HepG2 (cell line): Measurements from ENCODE around the gene CCNB1. TPM values are rescaled to one million over a fixed set of nuclear protein-coding genes. Genes with fewer than 3 reads are reported as not detected.

Experiments
- ASH2L ChIP-seq: fragments of 300-600, 200-600 bp; sonication (generic); IDR thresholded peaks from 2 replicates; pipeline ENCODE4 v1.7.0; 2017; ENCODE audit warnings: low read depth, mild to moderate bottlenecking, moderate library complexity, mixed read lengths, low read length; ENCODE audit not compliant: insufficient read length
- BRF2 ChIP-seq: sonication (generic); formaldehyde crosslinking; IDR thresholded peaks from 2 replicates; pipeline ENCODE4 v1.8.1; 2022; ENCODE audit warnings: mild to moderate bottlenecking, missing genetic modification reagents
- ELF1 ChIP-seq: sonication (generic); formaldehyde crosslinking; IDR thresholded peaks from 2 replicates; pipeline ENCODE4 v1.4.0; 2020; ENCODE audit warnings: missing genetic modification reagents
- ESRRA ChIP-seq: sonication (generic); formaldehyde crosslinking; IDR thresholded peaks from 2 replicates; pipeline ENCODE4 v1.5.1; 2020; ENCODE audit warnings: mild to moderate bottlenecking, low read depth, missing genetic modification reagents
- FOXK2 ChIP-seq: fragments of 450-650 bp; IDR thresholded peaks from 2 replicates; pipeline ENCODE4 v1.6.1; 2016
- HOXD1 ChIP-seq: sonication (generic); formaldehyde crosslinking; IDR thresholded peaks from 2 replicates; pipeline ENCODE4 v1.5.0; 2020; ENCODE audit warnings: missing genetic modification reagents
- IRX3 ChIP-seq: sonication (generic); formaldehyde crosslinking; IDR thresholded peaks from 2 replicates; pipeline ENCODE4 v1.8.1; 2023; ENCODE audit warnings: mild to moderate bottlenecking, low read depth, missing genetic modification reagents, borderline replicate concordance
- RBFOX2 ChIP-seq: fragments of 200-400 bp; formaldehyde crosslinking; IDR thresholded peaks from 2 replicates; pipeline ENCODE4 v1.6.1; 2017; ENCODE audit warnings: low read depth, mild to moderate bottlenecking, low read length
- RBM39 ChIP-seq: fragments of 200-400 bp; formaldehyde crosslinking; IDR thresholded peaks from one replicate; pipeline ENCODE4 v1.6.1; 2018; ENCODE audit warnings: antibody characterized with exemption, mild to moderate bottlenecking, low read depth, low read length; ENCODE audit not compliant: poor library complexity, severe bottlenecking
- ZC3H4 ChIP-seq: sonication (generic); formaldehyde crosslinking; IDR thresholded peaks from 2 replicates; pipeline ENCODE4 v1.4.0; 2020; ENCODE audit warnings: missing genetic modification reagents, borderline replicate concordance
- ZHX1 ChIP-seq: sonication (generic); formaldehyde crosslinking; IDR thresholded peaks from 2 replicates; pipeline ENCODE4 v1.8.1; 2022; ENCODE audit warnings: low read depth, mild to moderate bottlenecking, missing genetic modification reagents
- ZNF160 ChIP-seq: sonication (generic); formaldehyde crosslinking; IDR thresholded peaks from 2 replicates; pipeline ENCODE4 v1.8.0; 2022; ENCODE audit warnings: mild to moderate bottlenecking, inconsistent platforms, missing genetic modification reagents
- ZNF567 ChIP-seq: sonication (generic); formaldehyde crosslinking; IDR thresholded peaks from 2 replicates; pipeline ENCODE4 v1.8.1; 2023; ENCODE audit warnings: mild to moderate bottlenecking, missing genetic modification reagents, borderline replicate concordance
- ZNF570 ChIP-seq: sonication (generic); formaldehyde crosslinking; IDR thresholded peaks from 2 replicates; pipeline ENCODE4 v1.4.0; 2020; ENCODE audit warnings: mild to moderate bottlenecking, missing genetic modification reagents, borderline replicate concordance
- ZNF577 ChIP-seq: sonication (generic); formaldehyde crosslinking; IDR thresholded peaks from 2 replicates; pipeline ENCODE4 v1.4.0; 2020; ENCODE audit warnings: mild to moderate bottlenecking, low read depth, missing genetic modification reagents, borderline replicate concordance
- ZNF580 ChIP-seq: IDR thresholded peaks from 2 replicates; pipeline ENCODE4 v1.6.1; 2016; ENCODE audit warnings: low read depth, borderline replicate concordance
- ZNF644 ChIP-seq: IDR thresholded peaks from 2 replicates; pipeline ENCODE4 v1.6.1; 2016; ENCODE audit warnings: low read depth
- ZNF891 ChIP-seq: sonication (generic); formaldehyde crosslinking; IDR thresholded peaks from 2 replicates; pipeline ENCODE4 v1.5.0; 2020; ENCODE audit warnings: mild to moderate bottlenecking, missing genetic modification reagents
- polyA plus RNA-seq, 8 experiments: library from polyadenylated mRNA; depleted of rRNA in 3 of 8; stranded (reverse) in 7 of 8; unstranded in 1 of 8; fragments of >200 nt; fragmentation: Illumina TruSeq in 4 of 8; extraction: Trizol in 4 of 8; gene quantifications; 2 replicates each; pipeline versions ENCODE4 v1.2.1 to v1.2.3, GENCODE V29; 2011 to 2016; ENCODE audit warnings: low read depth in 4 of 8, missing spikeins in 1 of 8, mixed read lengths in 1 of 8; ENCODE audit not compliant: insufficient read depth in 1 of 8
- total RNA-seq, 5 experiments: library from RNA; depleted of rRNA; stranded (reverse); fragments of >200 nt; fragmentation: Illumina TruSeq; extraction: Trizol; gene quantifications; 2 replicates each; pipeline ENCODE4 v1.2.3, GENCODE V29; 2016; ENCODE audit warnings: low read depth in 1 of 5
- TF ChIP-seq, protein P1 (sequence below): IDR thresholded peaks from 2 replicates; pipeline ENCODE4 v1.6.1; 2016; ENCODE audit warnings: mild to moderate bottlenecking
- TF ChIP-seq, protein P2 (sequence below): sonication (generic); formaldehyde crosslinking; IDR thresholded peaks from 2 replicates; pipeline ENCODE4 v1.4.0; 2020; ENCODE audit warnings: mild to moderate bottlenecking, missing genetic modification reagents

Gene CCNB1
- total and polyA plus RNA-seq, 2 of the 13 experiments (the other 11 are each of a cell fraction or from before 2014, with no cell fraction given): 82.3 to 316 TPM

DNA sequence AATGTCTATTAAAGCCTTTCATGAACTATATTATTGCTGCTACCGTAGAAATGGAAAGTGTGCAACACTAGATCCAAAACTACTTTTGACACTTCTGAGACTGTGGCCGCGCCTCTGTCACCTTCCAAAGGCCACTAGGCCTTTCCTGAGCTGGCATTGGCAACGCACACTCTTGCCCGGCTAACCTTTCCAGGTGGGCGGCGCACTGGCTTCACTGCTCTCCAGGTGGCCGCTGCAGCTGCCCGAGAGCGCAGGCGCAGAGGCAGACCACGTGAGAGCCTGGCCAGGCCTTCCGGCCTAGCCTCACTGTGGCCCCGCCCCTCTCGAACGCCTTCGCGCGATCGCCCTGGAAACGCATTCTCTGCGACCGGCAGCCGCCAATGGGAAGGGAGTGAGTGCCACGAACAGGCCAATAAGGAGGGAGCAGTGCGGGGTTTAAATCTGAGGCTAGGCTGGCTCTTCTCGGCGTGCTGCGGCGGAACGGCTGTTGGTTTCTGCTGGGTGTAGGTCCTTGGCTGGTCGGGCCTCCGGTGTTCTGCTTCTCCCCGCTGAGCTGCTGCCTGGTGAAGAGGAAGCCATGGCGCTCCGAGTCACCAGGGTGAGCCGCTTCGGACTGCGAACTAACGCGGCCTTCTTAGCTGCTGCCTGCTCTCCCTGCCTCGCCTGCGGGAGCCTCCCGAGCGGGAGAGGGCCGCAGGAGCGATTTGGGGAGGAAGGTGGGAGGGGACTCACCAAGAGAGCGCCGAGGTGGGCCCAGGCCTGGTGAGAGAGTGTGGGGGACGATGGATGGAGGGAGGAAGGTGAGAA is at the start of gene CCNB1 (continued):
- no peak for TF ChIP-seq RBM39
- TF ChIP-seq ZNF891 (CRISPR knock-in tag): peak; percentile 53; the same call in 1 of the 2 replicates
- no peak for TF ChIP-seq FOXK2
- peak; percentile 87 for TF ChIP-seq RBFOX2
- no peak for TF ChIP-seq ZC3H4 (CRISPR knock-in tag)
- TF ChIP-seq ELF1 (CRISPR knock-in tag): peak; percentile 92
- peak; percentile 65; the same call in 1 of the 2 replicates for TF ChIP-seq ZNF644 (CRISPR knock-in tag)
- TF ChIP-seq ZNF580 (CRISPR knock-in tag): peak; percentile 86; the same call in 1 of the 2 replicates
- TF ChIP-seq HOXD1 (CRISPR knock-in tag): peak; percentile 67; the same call in 1 of the 2 replicates
- TF ChIP-seq ZNF160 (CRISPR knock-in tag): 0 out of 2 replicates have a peak, but pooled peaks have one; percentile 60
- TF ChIP-seq ASH2L: peak; percentile 53
- no peak for TF ChIP-seq ZNF570
- TF ChIP-seq, protein P1, sequence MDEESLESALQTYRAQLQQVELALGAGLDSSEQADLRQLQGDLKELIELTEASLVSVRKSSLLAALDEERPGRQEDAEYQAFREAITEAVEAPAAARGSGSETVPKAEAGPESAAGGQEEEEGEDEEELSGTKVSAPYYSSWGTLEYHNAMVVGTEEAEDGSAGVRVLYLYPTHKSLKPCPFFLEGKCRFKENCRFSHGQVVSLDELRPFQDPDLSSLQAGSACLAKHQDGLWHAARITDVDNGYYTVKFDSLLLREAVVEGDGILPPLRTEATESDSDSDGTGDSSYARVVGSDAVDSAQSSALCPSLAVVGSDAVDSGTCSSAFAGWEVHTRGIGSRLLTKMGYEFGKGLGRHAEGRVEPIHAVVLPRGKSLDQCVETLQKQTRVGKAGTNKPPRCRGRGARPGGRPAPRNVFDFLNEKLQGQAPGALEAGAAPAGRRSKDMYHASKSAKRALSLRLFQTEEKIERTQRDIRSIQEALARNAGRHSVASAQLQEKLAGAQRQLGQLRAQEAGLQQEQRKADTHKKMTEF (CRISPR knock-in tag): peak; percentile 60
- peak; percentile 75 for TF ChIP-seq ZHX1 (CRISPR knock-in tag)
- TF ChIP-seq ESRRA (CRISPR knock-in tag): peak; percentile 60; the same call in 1 of the 2 replicates
- 0 out of 2 replicates have a peak, but pooled peaks have one; percentile 71 for TF ChIP-seq ZNF567 (CRISPR knock-in tag)
- peak; percentile 85; the same call in 1 of the 2 replicates for TF ChIP-seq IRX3 (CRISPR knock-in tag)
- TF ChIP-seq ZNF577 (CRISPR knock-in tag): no peak
- no peak for TF ChIP-seq BRF2 (CRISPR knock-in tag)
- TF ChIP-seq, protein P2, sequence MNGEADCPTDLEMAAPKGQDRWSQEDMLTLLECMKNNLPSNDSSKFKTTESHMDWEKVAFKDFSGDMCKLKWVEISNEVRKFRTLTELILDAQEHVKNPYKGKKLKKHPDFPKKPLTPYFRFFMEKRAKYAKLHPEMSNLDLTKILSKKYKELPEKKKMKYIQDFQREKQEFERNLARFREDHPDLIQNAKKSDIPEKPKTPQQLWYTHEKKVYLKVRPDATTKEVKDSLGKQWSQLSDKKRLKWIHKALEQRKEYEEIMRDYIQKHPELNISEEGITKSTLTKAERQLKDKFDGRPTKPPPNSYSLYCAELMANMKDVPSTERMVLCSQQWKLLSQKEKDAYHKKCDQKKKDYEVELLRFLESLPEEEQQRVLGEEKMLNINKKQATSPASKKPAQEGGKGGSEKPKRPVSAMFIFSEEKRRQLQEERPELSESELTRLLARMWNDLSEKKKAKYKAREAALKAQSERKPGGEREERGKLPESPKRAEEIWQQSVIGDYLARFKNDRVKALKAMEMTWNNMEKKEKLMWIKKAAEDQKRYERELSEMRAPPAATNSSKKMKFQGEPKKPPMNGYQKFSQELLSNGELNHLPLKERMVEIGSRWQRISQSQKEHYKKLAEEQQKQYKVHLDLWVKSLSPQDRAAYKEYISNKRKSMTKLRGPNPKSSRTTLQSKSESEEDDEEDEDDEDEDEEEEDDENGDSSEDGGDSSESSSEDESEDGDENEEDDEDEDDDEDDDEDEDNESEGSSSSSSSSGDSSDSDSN (CRISPR knock-in tag): peak; percentile 73
